NCI-H2081 (cell line): ENCODE data around the gene PRAC1.
"Not testable (repeated sequence)": the region's sequence is repeated elsewhere in the genome, so short reads cannot be mapped to it uniquely, and the experiment has no call there.

ENCODE experiments used
- DNase-seq, 2 experiments: peaks; one replicate each; lab custom pipeline; 2025; lab: John Stamatoyannopoulos, UW

Gene PRAC1

DNA sequence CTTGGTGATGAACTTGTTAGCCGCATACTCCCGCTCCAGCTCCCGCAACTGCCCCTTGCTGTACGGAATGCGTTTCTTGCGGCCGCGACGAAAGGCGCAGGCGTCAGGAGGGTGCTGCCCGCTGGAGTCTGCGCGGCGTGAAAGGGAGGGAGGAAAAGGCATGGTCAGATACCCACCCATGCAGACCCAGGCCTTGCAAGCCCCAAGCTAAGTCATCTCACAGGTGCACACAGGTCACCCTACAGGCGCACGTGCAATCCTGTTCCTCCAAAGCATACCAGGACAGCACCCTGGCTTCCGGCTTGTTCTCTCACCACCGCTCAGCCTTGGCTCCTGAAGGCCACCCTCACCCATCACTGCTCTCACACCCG lies 4.6 kb upstream of the PRAC1 start:
- no peak for DNase-seq

DNA sequence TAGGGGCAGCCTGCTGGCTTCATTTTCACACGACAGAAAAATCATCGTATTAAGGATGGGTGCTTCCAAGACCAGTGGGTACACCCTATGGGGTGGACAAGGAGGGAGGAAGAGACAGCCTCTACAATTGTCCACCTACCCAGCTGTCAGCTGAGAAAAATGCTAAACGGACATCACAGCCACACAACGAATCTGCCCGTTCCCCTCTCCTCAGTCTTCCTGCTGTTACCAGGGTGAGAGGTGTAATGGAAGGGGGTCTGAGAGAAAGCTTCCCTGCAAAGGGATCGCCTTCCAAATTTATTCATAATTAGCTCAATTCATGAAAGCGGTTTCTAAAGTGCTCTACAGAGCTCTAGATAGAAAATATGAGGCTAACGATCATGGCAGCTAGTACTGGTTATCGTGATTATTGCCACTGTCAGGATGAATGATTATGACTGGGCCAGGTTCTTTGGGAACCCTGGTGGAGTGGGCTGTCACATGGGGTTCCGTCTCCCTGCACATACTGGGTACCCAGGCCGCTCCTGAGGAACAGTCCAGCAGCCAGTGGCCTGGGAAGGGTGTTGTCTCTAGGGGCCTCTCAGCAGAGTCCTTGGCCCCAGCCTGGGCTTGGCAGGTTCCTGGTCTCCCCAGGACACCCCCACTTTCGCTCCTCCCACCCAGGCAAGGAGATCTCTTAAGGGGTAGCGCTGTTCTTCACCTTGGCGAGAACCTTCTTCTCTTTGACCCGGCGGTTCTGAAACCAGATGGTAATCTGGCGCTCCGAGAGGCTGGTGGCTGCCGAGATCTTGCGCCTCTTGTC lies 4.0 kb upstream of the PRAC1 start:
- DNase-seq: no peak

DNA sequence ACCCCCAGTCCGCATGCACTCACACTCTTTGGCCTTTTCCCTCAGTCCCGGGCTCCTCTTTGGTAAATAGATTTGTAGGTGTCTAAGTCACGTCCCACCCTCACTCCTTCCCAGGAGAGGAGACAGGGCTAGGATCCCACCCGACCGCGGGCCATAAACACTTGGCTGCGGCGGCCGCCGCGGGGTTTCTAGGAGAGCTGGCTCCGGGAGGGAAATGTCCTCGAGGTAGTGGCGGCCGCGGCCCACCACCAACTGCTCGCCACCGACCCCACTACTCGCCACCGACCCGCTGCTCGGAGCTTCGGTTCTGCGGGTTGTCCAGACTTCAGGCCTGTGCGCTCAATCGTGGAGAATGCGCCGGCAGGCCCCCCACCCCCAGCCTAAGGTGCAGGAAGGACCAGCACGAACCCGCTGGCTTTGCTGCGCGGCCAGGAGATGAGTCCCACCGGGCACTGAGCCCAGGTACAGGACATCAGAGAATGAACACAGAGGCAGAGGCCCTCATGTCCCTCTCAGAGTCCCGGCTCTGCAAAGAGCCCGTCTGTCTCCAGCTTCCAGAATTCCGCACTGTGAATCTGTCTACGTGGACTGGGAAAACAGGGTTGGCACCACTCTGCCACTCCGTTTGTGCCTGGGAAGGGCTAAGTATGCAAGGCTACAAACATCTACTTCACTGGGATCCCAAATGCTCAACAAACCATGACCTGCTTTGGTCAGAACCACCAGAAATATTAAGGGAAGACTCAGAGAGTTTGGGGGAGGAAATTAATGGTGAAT lies 3.2 kb upstream of the PRAC1 start:
- DNase-seq: no peak

GRCh38 chr17:48725004-48725287 lies 2.6 kb upstream of the PRAC1 start:
- DNase-seq: no peak

GRCh38 chr17:48724251-48725003 lies 2.1 kb upstream of the PRAC1 start:
- DNase-seq: peak; percentile 72 to 76

DNA sequence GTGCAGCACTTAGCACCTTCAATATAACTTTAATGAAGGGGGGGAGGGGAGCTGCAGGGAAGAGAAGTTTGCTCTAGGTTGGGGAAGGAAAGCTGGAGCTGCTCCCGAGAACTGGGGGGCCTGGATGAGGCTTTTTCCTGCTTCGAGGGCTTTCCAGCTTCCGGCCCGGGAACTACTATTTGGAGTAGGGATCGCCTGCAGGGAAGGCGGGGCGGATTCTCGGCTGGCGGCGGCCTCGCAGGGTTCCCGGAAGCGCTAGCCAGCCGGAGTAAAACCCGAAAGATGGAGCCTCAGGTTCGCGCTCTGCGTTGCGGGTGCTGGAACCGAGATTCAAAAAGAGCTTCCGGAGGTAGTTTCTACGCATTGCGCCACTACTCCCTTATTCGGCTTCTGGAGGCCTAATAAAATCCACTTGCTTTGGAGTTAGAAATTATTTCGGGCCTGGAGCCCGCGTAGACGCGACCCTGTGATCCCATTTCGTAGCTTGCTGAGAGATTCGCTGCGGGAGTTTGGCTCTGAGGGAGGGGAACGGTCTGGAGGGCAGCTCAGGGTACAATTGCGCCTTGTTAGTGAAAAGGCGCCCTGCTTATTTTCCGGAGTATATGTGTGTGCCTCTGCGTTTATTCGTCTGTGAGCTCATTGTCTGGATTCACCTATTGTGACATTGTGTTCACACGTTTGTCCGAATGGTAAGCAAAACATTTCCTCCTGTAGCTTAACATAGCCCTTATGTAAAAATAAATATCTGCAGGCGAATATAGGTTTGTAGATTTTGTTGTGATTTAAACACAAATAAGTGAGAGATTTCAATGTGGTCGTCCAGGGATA lies 1.3 kb upstream of the PRAC1 start:
- no peak for DNase-seq

- DNase-seq: no peak
These were observed 651 bp upstream of the PRAC1 start, which contains the start of gene PRAC2 for GRCh38 chr17:48722915-48723422. PRAC2 (plus strand) TSS chr17:48723185; CDS start chr17:48724411, 1,226 bp downstream.

GRCh38 chr17:48721009-48721402 lies 1.3 kb downstream of the PRAC1 start:
- no peak for DNase-seq

GRCh38 chr17:48720266-48721008 lies 1.9 kb downstream of the PRAC1 start:
- DNase-seq: no peak

DNA sequence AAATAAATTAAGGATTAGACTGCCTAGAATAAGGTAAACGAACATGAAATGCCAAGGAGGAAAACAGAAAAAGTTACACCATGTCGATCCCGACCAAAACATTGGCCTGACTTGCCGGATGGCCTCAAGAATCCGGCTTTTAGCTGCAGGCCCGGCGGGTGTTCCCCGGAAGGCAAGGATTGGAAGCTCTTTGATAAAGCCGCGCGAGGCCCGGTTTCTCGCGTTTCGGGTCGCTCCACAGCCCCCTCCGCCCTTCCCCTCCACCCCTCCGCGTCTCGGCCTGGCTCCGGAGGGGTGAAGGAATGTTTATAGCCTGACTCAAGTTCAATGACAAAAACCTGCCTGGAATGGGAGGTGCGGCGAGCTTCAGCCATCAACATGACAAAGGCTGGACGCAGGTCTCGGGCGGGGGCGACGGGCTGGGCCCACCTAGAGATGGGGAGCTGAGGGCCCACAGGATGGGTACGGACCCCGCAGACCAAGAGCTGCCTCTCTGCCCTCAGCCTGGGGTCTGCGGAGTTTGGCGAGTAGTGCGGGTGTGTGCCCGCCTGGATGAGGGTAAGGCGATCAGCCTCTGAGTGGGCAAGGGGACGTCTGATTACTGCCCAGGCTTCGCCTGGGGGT lies 2.6 kb downstream of the PRAC1 start:
- DNase-seq: no peak

DNA sequence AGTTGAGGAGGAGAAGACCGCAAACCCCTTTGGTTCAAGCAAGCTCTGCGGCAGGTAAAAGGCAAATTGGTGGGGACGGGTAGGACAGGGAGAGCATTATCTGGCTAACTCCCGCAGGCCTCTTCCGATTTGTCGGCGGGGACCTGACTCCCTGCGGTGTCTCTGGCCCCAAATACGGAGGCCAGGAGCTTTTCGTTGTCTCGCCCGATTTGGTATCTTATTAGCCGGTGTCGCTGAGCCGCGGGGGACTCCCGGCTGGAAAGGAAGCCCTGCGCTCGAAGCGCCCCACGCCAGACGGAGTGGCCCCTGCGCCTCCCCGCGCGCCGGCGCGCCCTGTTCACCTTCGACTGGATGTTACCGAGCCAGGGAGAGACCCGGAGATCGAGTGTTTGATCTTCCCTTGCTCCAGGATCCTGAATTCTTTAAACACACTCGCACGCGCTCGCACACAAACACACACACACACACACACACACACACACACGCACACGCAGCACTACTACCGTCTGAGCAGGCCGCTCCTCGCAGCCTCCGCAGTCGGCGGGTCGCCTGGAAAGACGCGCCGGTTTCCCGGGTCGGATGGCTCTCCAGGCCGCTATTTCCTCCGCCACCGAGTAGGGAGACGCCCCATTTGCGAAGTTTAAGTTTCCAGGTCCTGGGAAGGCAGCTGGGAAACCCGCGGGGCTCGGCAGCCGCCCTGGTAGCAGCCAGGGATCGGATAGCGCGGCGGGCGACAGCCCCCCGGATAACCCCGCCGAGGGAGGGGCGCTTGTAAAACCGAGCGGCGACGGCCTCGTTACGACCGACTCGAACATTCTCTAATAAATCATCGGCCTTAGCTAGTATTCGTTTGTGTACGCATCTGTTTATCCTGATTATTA lies 3.3 kb downstream of the PRAC1 start:
- DNase-seq: no peak

DNA sequence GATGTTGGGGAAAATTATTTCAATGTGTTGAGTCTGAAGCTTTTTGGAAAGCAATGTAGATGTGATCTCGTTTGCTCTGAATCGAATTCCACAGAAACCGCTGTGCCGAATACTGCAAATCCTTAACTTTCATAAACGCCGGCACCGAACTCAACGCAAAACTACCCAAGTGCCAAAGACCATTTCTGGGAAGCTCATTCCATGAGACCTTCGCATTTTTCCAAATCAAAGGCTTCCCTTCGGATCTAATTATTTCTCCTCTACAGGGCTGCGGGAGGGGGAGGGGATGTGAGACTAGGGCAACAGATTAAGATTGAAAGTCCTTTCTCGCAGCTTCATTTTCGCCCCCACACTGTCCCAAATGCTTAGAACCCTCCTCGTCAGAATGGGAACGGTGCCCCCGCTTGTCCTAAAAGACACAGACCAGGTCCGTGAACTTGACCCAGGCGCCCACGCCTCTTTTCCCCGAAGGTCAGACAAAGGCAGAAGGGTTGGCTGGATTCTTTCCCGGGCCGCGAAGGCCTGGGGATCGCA lies 4.0 kb downstream of the PRAC1 start:
- no peak for DNase-seq

DNA sequence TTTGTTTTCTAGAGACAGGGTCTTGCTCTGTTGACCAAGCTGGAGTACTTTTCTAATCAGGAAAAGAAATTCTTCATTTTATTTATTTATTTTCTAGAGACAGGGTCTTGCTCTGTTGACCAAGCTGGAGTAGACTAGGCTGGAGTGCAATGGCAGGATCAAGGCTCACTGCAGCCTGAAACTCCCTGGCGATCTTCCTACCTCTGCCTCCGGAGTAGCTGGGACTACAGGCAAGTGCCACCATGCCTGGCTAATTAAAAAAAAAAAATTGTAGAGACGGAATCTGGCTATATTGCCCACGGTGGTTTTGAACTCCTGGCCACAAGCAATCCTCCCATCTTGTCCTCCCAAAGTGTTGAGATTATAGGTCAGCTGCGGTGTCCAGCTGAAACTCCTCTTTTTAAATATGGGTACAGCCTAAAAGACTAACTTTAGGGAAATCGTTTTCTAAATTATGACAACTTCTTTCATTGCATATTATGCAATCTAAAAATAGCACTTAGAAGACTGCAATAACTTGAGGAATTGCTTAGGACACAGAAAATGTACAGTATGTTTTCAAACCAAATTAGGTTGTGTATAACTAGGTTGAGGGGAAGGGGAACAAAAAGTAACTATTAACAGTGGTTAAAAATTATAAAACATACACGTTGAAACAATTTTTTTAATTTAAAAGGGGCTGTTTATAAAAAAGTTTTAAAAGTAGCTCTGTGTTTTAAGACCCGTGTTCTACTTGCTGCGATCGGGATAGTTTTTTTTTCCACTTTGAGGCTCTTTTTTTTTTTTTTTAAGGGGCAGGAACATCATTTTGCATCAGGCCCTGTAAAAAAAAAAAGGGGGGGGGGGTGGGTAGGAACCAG lies 4.7 kb downstream of the PRAC1 start:
- no peak for DNase-seq

DNA sequence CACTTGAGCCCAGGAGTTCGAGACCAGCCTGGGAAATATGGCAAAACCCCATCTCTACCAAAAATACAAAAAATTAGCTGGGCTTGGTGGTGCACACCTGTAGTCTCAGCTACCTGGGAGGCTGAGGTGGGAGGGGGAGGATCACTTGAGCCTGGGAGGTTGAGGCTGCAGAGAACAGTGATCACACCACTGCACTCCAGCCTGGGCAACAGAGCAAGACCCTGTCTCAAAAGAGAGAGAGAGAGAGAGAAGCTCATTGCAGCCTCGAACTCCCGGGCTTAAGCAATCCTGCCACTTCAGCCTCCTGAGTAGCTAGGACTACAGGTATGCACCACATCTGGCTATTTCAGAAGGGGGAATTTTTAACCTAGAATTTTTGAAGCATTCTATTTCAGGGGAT lies 5.8 kb downstream of the PRAC1 start:
- not testable (repeated sequence) for DNase-seq

DNA sequence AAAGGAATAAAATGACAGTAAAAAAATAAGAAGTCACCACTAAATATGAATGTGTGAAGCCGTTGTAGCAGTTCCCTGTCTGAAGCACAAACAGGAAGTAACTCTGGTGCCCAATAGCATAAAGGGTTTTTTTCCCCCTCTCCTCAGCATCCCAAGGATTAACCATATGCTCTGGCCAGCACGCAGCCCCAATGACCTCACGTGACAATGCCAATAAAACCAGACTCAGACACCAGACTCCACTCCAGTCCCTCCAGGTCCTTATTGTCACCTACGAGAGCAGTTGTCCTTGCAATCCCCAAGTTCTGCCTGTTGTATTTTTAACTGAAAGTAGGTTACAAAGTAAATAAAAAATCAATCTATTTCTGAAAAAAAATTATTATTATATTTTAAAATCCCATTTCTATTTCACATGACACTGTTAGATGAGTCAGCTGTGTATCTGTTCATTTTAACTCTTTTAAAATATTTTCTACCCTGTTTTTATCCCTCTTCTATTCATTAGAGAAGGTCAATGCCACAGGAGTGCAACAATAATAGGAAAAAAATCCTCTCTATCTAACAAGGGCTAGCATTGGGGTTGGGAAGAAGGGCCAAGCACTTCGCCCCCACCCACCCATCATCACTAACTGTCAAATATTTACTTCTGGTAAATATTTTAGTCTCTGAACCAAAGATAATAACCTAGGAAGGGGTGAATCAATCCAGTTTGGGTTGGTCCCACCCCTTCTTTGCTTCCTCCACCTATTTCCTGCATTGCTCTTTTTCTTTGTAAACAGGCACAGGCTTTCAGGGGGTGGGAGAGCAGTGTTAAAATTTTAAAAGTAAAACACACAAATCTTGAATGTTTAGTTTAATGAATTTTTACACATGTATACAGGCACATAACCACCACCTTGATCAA lies 6.6 kb downstream of the PRAC1 start:
- DNase-seq: no peak

DNA sequence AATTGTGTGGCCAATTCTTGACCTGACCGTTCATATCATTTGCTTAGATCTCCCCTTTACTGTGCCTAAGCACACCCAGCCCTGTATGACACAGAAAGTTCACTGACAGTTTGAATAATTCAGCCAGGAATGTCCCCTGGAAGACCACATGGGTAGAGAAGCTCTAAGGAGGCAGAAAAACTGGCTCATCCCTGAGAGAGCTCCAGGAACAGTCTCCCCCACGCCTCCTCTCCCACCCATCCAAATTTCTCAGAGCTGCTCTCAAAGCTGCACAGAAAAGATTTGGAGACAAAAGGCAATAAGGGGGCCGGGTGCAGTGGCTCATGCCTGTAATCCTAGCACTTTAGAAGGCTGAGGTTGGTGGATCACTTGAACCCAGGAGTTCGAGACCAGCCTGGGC lies 11.2 kb downstream of the PRAC1 start:
- no peak for DNase-seq
